HG03064 (cell line): ENCODE results near the gene PRSS2.
"Not testable (repeated sequence)": the region's sequence is repeated elsewhere in the genome, so short reads cannot be mapped to it uniquely, and the experiment has no call there.

ENCODE experiments used
- ATAC-seq: cut with Tn5 transposase; IDR thresholded peaks from one replicate; pipeline ENCODE4 v1.9.1; 2021; ENCODE audit warnings: low read depth; ENCODE audit not compliant: unreplicated experiment

PRSS2 gene

DNA sequence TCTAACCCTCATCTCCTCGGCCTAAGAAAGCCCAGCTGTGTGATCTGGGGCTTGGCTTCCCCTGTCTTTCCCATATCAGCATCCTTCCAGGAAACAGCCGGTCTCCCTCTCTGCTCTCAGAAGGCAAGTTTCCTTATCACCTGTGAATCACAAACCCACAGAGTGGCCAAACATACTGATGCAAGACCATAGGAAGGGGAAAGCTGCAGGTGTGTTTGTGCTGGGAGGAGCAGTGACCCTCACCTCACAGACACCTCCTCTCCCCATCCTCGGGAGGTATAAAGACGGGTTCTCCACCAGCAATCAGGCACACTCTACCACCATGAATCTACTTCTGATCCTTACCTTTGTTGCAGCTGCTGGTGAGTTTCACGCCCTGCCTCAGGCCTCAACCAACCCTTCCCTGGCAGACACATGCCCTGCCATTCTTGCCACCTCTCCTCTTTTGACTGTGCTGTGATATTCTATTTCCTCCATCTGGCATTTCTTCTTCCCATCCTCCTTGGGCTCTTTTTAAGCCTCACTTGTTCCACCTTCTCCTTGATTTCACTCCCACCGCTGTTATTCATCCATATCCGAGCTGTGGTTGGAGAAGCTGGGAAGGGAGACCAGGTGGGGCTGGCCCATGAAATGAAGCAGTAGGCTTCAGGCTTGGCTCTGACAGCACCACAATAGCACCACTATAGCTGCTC lies at the start of gene PRSS2:
PRSS2 (plus strand) TSS at position 310 of the 692 bp plus-strand sequence; CDS start at position 323, 13 bp downstream.
- peak; percentile 14 for ATAC-seq

- no peak for ATAC-seq
Observed at GRCh38 chr7:142720986-142721385, 49.8 kb upstream of the PRSS2 start.

GRCh38 chr7:142722248-142722794 lies 48.4 kb upstream of the PRSS2 start:
- ATAC-seq = no peak

DNA sequence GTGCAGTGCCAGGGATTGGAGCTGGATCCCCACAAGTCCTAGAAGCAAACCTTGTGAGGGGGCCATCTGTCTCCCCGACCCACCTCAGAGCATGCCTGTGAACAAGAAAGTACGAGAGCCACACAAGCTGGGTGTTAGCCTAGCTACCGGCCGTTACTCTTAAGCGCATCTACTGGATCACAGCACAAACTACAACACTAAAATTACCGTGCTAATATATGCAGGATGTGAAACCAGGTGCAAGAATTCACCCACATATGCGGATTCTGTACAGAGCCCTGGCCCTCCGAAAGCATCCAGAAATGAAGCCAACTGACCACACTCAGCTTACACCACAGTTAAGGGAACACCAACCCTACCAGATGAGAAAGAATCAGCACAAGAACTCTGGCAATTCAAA lies 37.5 kb upstream of the PRSS2 start:
- no peak for ATAC-seq

DNA sequence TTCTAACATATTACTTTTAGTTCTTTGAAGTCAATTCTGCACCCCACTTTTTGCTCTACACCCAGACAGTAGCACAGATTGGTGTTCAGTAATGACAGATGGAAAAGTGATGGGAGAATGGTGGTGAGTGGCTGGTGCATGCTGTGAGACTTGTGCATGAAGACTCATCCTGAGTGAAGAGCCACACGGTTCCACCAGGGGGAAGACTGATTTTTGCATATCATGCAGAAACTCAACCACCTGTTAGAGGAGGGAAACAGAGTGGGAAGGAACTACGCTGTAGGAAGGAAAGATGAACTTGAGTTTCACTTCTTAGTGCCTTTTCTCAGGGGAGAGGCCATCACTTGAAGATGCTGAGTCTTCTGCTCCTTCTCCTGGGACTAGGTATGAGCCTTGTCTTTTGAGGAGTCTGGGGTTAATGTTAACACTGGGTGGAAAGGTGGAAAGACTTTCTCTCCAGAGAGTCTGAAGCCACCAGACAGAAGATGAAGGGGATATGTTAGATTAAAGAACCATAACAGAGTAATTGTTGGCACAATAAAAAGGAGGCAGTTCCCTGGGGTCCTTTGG lies 30.8 kb upstream of the PRSS2 start:
- peak; percentile 87 for ATAC-seq

DNA sequence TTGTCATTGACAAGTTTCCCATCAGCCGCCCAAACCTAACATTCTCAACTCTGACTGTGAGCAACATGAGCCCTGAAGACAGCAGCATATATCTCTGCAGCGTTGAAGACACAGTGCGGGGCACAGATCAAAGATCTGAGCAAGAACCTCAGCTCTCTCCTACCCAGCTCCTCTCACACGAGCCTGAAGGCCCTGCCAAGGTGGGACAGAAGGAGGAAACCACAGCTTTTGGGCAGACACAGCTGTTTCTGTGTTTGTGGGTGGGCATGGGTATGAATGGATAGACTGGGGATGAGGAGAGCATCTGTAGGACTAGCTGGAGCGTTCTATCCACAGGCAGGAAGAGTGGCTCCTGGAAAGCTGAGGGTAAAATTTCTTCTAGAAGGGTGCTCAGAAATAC lies 30.0 kb upstream of the PRSS2 start:
- no peak for ATAC-seq

DNA sequence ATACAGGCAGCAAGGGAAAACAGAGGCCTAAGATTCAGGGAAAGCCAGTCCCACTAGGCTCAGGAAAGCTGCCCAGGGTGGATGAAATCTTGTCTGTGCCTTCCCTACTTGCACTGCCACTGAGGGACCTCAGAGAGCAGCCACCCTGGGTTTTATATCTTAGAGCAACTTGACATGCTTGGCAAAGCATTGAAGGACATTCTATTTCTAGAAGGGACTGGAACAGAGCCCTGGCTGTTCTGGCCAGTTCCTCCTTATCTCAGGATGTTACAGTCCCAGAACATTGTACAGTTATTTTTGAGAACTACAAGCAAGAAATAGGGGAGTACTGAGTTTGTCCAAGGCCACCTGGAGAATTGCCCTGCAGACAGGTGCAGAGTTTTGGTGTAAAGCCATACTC lies 28.8 kb upstream of the PRSS2 start:
- not testable (repeated sequence) for ATAC-seq

DNA sequence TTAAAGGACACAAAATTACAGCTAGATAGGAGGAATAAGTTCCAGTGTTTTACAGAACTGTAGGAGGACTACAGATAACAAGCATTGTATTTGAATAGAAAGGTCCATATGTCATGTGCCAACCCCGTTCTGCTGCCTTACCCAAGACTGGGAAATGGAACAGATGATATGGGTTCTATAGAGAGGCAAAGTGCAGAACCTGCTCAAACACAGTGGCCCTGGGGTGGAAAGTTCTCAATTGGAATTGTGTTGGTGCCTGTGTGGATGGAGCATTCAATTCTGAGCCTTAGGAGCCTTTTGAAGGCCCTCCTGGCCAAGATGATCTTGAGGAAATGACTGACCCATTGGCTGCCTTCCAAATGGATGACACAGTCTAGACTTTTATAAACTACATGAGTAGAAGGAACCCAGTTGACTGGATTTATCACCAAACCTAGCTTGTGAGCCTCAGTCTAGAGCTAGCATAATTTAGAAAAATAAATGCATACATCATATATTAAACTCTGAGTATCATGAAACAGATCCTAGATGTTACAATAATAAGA lies 25.6 kb upstream of the PRSS2 start:
- no peak for ATAC-seq

DNA sequence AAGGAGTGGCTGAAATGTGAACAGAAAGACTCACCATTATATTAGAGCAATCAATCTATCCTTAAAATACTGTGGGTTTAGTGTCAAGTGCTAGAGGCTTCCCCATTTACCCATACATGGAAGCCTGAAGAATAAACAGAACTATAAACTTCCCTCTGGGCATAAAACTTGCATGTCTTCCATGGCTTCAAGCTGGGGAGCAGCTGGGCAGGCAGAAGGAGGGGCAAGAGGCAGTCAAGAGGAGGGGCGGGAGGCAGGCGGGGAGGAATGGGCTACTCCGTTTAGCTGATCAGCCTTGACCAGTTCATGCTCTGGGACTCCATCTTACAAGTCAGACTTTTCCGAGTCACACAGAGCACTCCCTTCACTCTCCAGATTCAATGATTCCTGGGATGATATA lies 25.0 kb upstream of the PRSS2 start:
- no peak for ATAC-seq

DNA sequence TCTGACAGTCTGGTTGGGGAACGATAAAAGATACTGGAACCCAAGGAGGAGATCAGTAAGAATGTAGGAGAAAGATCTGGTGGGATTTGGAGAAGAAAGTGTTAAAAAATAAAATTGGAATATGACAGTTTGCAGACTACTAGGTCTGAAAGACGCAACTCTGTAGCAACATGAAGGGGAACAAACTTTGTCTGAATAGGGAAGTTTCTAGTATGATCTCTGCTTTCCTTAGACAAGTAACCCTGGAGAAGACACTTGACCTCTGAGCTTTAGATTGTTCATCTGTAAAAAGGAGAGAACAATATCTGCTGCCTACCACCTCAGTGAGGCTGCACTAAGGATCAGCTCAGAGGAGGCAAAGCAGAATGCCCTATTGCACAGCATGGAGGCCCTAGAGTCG lies 24.5 kb upstream of the PRSS2 start:
- ATAC-seq = no peak

GRCh38 chr7:142748410-142748809 lies 22.4 kb upstream of the PRSS2 start:
- not testable (repeated sequence) for ATAC-seq

- no peak for ATAC-seq
Observed at GRCh38 chr7:142749218-142749993, 21.4 kb upstream of the PRSS2 start, which contains the start of gene PRSS1. PRSS1 (plus strand) TSS chr7:142749472; CDS start chr7:142749485, 13 bp downstream.

GRCh38 chr7:142750321-142750938 lies 20.3 kb upstream of the PRSS2 start:
- ATAC-seq = no peak

DNA sequence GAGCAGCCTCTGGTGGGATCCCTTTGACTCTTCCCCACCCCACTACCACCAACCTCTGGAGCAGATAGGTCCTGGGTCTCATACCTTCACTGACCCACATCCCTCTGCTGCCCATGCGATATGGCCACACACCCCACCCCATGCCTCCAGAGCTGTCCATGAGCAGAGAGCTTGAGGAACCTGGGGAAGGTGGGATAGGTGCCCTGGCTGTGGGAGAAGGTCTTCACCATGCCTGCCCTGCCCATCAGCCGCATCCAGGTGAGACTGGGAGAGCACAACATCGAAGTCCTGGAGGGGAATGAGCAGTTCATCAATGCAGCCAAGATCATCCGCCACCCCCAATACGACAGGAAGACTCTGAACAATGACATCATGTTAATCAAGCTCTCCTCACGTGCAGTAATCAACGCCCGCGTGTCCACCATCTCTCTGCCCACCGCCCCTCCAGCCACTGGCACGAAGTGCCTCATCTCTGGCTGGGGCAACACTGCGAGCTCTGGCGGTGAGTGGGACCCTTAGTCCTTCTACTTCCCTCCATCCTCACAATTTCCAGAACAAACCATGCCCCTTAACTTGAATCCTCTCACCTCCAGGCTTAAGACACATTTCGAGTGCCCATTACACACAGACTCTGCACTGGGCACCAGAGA lies 19.1 kb upstream of the PRSS2 start:
- not testable (repeated sequence) for ATAC-seq

GRCh38 chr7:142752376-142753225 lies 18.2 kb upstream of the PRSS2 start:
- ATAC-seq = no peak

- ATAC-seq = no peak
Observed at GRCh38 chr7:142753366-142753765, 17.4 kb upstream of the PRSS2 start.

GRCh38 chr7:142753925-142754491 lies 16.8 kb upstream of the PRSS2 start:
- ATAC-seq = not testable (repeated sequence)

GRCh38 chr7:142754681-142755575 lies 15.8 kb upstream of the PRSS2 start:
- ATAC-seq = no peak
